Keratinocyte (primary cell): ENCODE results near the gene MBTPS1. TPM values are rescaled to one million over a fixed set of nuclear protein-coding genes. Genes with fewer than 3 reads are reported as not detected.

Experiments used
- DNase-seq: peaks from one replicate; pipeline ENCODE4 v3.0.0-alpha.2; 2011; ENCODE audit warnings: low read depth, missing footprints, low spot score
- FAIRE-seq: peaks from 2 replicates; lab custom pipeline; 2011; peaks lifted over from hg19 to GRCh38; lab: Jason Lieb, UNC
- H2AFZ ChIP-seq: 2 replicates; pipeline ENCODE4 v1.6.0; 2012; ENCODE audit warnings: low read length, control low read depth, inconsistent platforms; ENCODE audit not compliant: control insufficient read depth
- H3K27ac ChIP-seq: 2 replicates; pipeline ENCODE4 v1.5.1; 2011; ENCODE audit warnings: low read length; ENCODE audit not compliant: control insufficient read depth, insufficient read depth
- H3K27me3 ChIP-seq: 3 replicates; pipeline ENCODE4 v1.6.0; 2011; ENCODE audit warnings: low read length; ENCODE audit not compliant: control insufficient read depth, insufficient read depth; ENCODE audit errors: extremely low read depth
- H3K36me3 ChIP-seq, 2 experiments: 2 replicates in 1 of 2; 3 replicates in 1 of 2; pipeline ENCODE4 v1.5.1; 2011; ENCODE audit warnings: low read length in 2 of 2, mild to moderate bottlenecking in 1 of 2; ENCODE audit not compliant: control insufficient read depth in 2 of 2, insufficient read depth in 2 of 2; ENCODE audit errors: extremely low read depth in 1 of 2
- H3K4me1 ChIP-seq: 3 replicates; pipeline ENCODE4 v1.5.1; 2011; ENCODE audit warnings: low read length; ENCODE audit not compliant: control insufficient read depth, insufficient read depth; ENCODE audit errors: extremely low read depth
- H3K4me2 ChIP-seq: 3 replicates; pipeline ENCODE4 v1.6.0; 2011; ENCODE audit warnings: low read depth, low read length; ENCODE audit not compliant: control insufficient read depth, insufficient read depth; ENCODE audit errors: extremely low read depth
- H3K4me3 ChIP-seq, 3 experiments: fragments of 200-600 bp in 1 of 3; sonication (generic) in 1 of 3; 2 replicates in 2 of 3; 3 replicates in 1 of 3; pipeline ENCODE4 v1.5.1; 2011 to 2016; ENCODE audit warnings: low read length in 3 of 3, mild to moderate bottlenecking in 3 of 3, control low read depth in 2 of 3, inconsistent platforms in 1 of 3, low read depth in 1 of 3, mixed read lengths in 1 of 3, mixed run types in 1 of 3, moderate library complexity in 1 of 3; ENCODE audit not compliant: control insufficient read depth in 2 of 3, insufficient read depth in 2 of 3; ENCODE audit errors: extremely low read depth in 1 of 3
- H3K79me2 ChIP-seq: 2 replicates; pipeline ENCODE4 v1.6.0; 2012; ENCODE audit warnings: low read length; ENCODE audit not compliant: control insufficient read depth, insufficient read depth
- H3K9ac ChIP-seq: 3 replicates; pipeline ENCODE4 v1.6.0; 2011; ENCODE audit warnings: low read length; ENCODE audit not compliant: control insufficient read depth, insufficient read depth; ENCODE audit errors: extremely low read depth
- H3K9me1 ChIP-seq: 3 replicates; pipeline ENCODE4 v1.6.0; 2011; ENCODE audit warnings: low read length; ENCODE audit not compliant: control insufficient read depth, insufficient read depth; ENCODE audit errors: extremely low read depth
- H3K9me3 ChIP-seq: 2 replicates; pipeline ENCODE4 v1.5.1; 2012; ENCODE audit warnings: low read depth, low read length; ENCODE audit not compliant: control insufficient read depth
- H4K20me1 ChIP-seq: 3 replicates; pipeline ENCODE4 v1.6.0; 2011; ENCODE audit warnings: low read length; ENCODE audit not compliant: control insufficient read depth, insufficient read depth; ENCODE audit errors: extremely low read depth
- CTCF ChIP-seq, 3 experiments: IDR thresholded peaks in 1 of 3; conservative IDR thresholded peaks in 1 of 3; optimal IDR thresholded peaks in 1 of 3; 2 replicates in 2 of 3; 3 replicates in 1 of 3; pipeline versions ENCODE3 to v1.5.1; 2011; ENCODE audit warnings: low read length in 3 of 3, mild to moderate bottlenecking in 3 of 3, moderate library complexity in 2 of 3, control low read depth in 1 of 3, inconsistent platforms in 1 of 3; ENCODE audit not compliant: insufficient read depth in 2 of 3; ENCODE audit errors: extremely low read depth in 1 of 3
- EZH2 ChIP-seq: IDR thresholded peaks from one replicate; pipeline ENCODE4 v1.6.1; 2012; ENCODE audit warnings: inconsistent platforms, mild to moderate bottlenecking, low read length, moderate library complexity
- dilution Hi-C: fragments of 300-500 bp; cut with MboI; formaldehyde crosslinking; loops from one replicate; pipeline ENCODE4 v1.7.0; 2020; ENCODE audit warnings: low sequenced_read_pairs; ENCODE audit not compliant: extremely low pct_ligation_motif_present
- polyA plus RNA-seq, 5 experiments: library from polyadenylated mRNA; depleted of rRNA in 3 of 5; stranded (reverse) in 3 of 5; stranded (forward) in 1 of 5; unstranded in 1 of 5; fragments of >200 nt; gene quantifications; 1 replicate in 1 of 5; 2 replicates in 3 of 5; 3 replicates in 1 of 5; pipeline versions ENCODE4 v1.2.1 to v1.2.3, GENCODE V29; 2011 to 2012; ENCODE audit warnings: missing spikeins in 2 of 5, low read depth in 1 of 5, low replicate concordance in 1 of 5

MBTPS1 gene
- polyA plus RNA-seq, 1 donor (not counting 4 experiments of a cell fraction or from before 2014, with no cell fraction given): 56.0 TPM

GRCh38 chr16:84109598-84110335, 7.0 kb downstream of the MBTPS1 start:
- Histone ChIP-seq H3K27me3 (no peaks in the 10 kb centered on the region), H3K9ac (no peak overlapping the region), H3K27ac (no peak overlapping the region), H3K36me3 (peaks cover 0 to 7% of the 10 kb centered on the region in 2 experiments), H3K79me2 (peaks cover 87% of the 10 kb centered on the region), H4K20me1 (peaks cover 7% of the 10 kb centered on the region), H3K4me3 (no peak overlapping the region), H2AFZ (no peak overlapping the region), H3K4me2 (no peak overlapping the region), H3K4me1 (no peaks in the 10 kb centered on the region), H3K9me1 (peaks cover 3% of the 10 kb centered on the region), H3K9me3 (no peaks in the 10 kb centered on the region)
- TF ChIP-seq EZH2 (no peak), CTCF (optimal IDR thresholded peaks at IDR 0.05 in 1 of 3, IDR thresholded peaks at IDR 0.05 in 1 of 3, conservative IDR thresholded peaks at IDR 0.05 in 1 of 3; ENCODE audit: extremely low read depth in 1 of 3, insufficient read depth in 2 of 3, low read length in 3 of 3) (no peak)
- dilution Hi-C loops: no loop called here
- FAIRE-seq: no peak
- no peak for DNase-seq

- Histone ChIP-seq H3K79me2 (peaks cover 82% of the 10 kb centered on the region), H3K27me3 (no peaks in the 10 kb centered on the region), H3K27ac (no peak overlapping the region), H3K4me2 (no peak overlapping the region), H2AFZ (no peak overlapping the region), H3K4me3 (no peak overlapping the region), H3K4me1 (peaks cover 11% of the 10 kb centered on the region), H4K20me1 (peaks cover 9% of the 10 kb centered on the region), H3K9ac (no peak overlapping the region), H3K9me1 (peaks cover 3% of the 10 kb centered on the region), H3K36me3 (peaks cover 0 to 7% of the 10 kb centered on the region in 2 experiments), H3K9me3 (no peaks in the 10 kb centered on the region)
- DNase-seq (no peak), FAIRE-seq (no peak)
- dilution Hi-C loops: no loop called here
- TF ChIP-seq CTCF (optimal IDR thresholded peaks at IDR 0.05 in 1 of 3, IDR thresholded peaks at IDR 0.05 in 1 of 3, conservative IDR thresholded peaks at IDR 0.05 in 1 of 3; ENCODE audit: extremely low read depth in 1 of 3, insufficient read depth in 2 of 3, low read length in 3 of 3) (no peak), EZH2 (no peak)
Observed at GRCh38 chr16:84107921-84108320, 8.8 kb downstream of the MBTPS1 start.
